Measurements from ENCODE around the gene HOXD11. TPM values are rescaled to one million over a fixed set of nuclear protein-coding genes. Genes with fewer than 3 reads are reported as not detected.

HOXD11 gene
- total and polyA plus RNA-seq, 2 of the 4 experiments (the other 2 are of a cell fraction): not detected

DNA sequence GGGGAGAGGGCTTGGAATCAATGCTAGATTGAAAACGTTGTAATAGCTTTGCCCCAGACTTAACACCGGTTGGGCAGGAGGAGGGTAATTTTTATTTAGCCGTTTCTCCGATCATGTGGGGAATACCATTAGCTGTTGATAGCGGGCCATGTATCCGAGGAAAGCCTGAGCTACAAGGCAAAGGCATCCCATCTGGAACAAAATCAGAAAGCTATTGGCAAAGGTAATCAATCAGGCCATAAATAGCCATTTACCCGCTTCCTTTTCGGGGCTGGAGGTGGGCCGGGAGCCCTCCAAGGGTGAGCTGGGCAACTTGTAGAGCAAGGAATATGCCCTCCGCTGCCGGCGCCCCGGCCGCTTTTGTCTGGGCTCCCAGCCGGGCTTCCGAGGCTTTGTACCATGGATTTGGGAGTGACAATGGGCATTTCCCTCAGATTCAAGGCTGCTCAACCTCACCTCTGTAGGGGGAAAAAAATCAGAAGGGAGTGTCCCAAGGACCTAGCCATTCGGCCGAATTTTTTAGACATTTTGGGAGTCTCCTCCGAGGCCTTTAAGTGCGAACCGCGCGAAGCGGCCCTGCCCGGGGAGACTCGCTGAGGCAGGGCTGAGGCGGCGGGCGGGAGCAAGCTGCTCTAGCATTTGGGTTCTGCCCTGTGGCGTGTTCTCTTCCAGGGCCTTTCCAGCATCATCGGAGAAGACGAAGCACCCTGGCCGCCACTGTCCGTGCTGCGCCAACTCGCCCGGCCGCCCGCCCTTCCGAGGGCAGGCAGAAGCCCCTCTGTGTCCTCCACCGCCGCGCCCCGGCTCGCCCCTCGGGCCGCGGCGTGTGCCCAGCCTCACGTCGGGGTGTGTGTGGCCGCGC lies 14.3 kb downstream of the HOXD11 start:
- H4K8ac ChIP-seq (ENCODE audit: low read depth in 2 of 2, low read length in 2 of 2): no peak overlapping the region
- H3K4me1 ChIP-seq (ENCODE audit: control insufficient read depth, insufficient read depth, low read length): no peaks in the 10 kb centered on the region
- H3K4me2 ChIP-seq (ENCODE audit: low read depth, low read length): no peak overlapping the region
- no peak overlapping the region for H3K56ac ChIP-seq (ENCODE audit: extremely low read depth, insufficient read depth, low read length)
- H2AK9ac ChIP-seq (replicated peaks; ENCODE audit: low read depth, low read length, poor library complexity): peak overlapping the region; percentile 65
- no peak for DNase-seq
- ChIA-PET POLR2A (ENCODE audit: unreplicated experiment) (no interaction called here), CTCF (interaction anchor here (1.5 kb wide), 1 partner anchor 10 kb away, joined by 3 read pairs; no protein-coding TSS in a partner anchor)
- TF ChIP-seq BHLHE40 (IDR thresholded peaks at IDR 0.05; ENCODE audit: low read depth, low read length) (no peak), ELK1 (IDR thresholded peaks at IDR 0.05; ENCODE audit: borderline replicate concordance, low read depth, low read length) (no peak), CEBPB (IDR thresholded peaks at IDR 0.05; ENCODE audit: low read depth, low read length) (no peak), NFE2L2 (IDR thresholded peaks at IDR 0.05; ENCODE audit: low read depth, low read length) (no peak), RAD21 (IDR thresholded peaks at IDR 0.05; ENCODE audit: low read length) (no peak), MXI1 (IDR thresholded peaks at IDR 0.05; ENCODE audit: borderline replicate concordance, low read depth, low read length) (no peak), SMC3 (IDR thresholded peaks at IDR 0.05; ENCODE audit: low read depth, low read length) (no peak)
- no peak overlapping the region for H4K5ac ChIP-seq (ENCODE audit: low read depth, low read length)
- H3K27ac ChIP-seq (ENCODE audit: insufficient read depth, low read length): no peak overlapping the region
- no peak overlapping the region for H2BK20ac ChIP-seq (ENCODE audit: low read depth, low read length)
- H3K14ac ChIP-seq (replicated peaks; ENCODE audit: low read depth, low read length): no peak overlapping the region
- no peaks in the 10 kb centered on the region for H3K9me1 ChIP-seq (ENCODE audit: insufficient read depth, low read length)
- peaks cover 96% of the 10 kb centered on the region for H3K27me3 ChIP-seq (ENCODE audit: control insufficient read depth, insufficient read depth, low read length)
- in situ Hi-C loops (cut with MboI; ENCODE audit: low sequenced_read_pairs): loop anchor here (10.0 kb wide), 2 partner anchors 333 to 1033 kb away; no protein-coding TSS in a partner anchor
- no peak for ATAC-seq (ENCODE audit: low read depth)
- no peak overlapping the region for H2BK15ac ChIP-seq (ENCODE audit: low read depth, low read length)
- 7% methylated on average over 8 of the region's 53 CpGs; no CpG with 5 or more reads in 1 of the 2 experiments for WGBS, 2 experiments (ENCODE audit: extremely low coverage in 2 of 2, insufficient read length in 1 of 2)
- H3K9ac ChIP-seq (ENCODE audit: low read depth, low read length): no peak overlapping the region
- H3K9me3 ChIP-seq (ENCODE audit: control insufficient read depth, insufficient read depth, low read length): peaks cover 13% of the 10 kb centered on the region
- H3K36me3 ChIP-seq (ENCODE audit: control insufficient read depth, insufficient read depth, low read length): no peaks in the 10 kb centered on the region
- H4K91ac ChIP-seq (ENCODE audit: insufficient read depth, low read depth, low read length): no peak overlapping the region
- BruUV-seq (replicated peaks): no TSS peak
- no peak overlapping the region for H3K18ac ChIP-seq (ENCODE audit: low read depth, low read length)
- H2BK5ac ChIP-seq (ENCODE audit: low read depth, low read length, poor library complexity, severe bottlenecking): no peak overlapping the region
- H2AFZ ChIP-seq (replicated peaks; ENCODE audit: low read length, poor library complexity): no peak overlapping the region
- H2BK120ac ChIP-seq (ENCODE audit: low read depth, low read length): no peak overlapping the region
- dilution Hi-C loops (cut with HindIII; ENCODE audit: low sequenced_read_pairs, unreplicated experiment): no loop called here
- H3K23ac ChIP-seq (ENCODE audit: low read depth, low read length): no peak overlapping the region
- no peak overlapping the region for H2AK5ac ChIP-seq (ENCODE audit: low read depth, low read length)
- no peak overlapping the region for H3K4ac ChIP-seq (ENCODE audit: low read depth, low read length)
- H3K79me1 ChIP-seq (ENCODE audit: low read depth in 1 of 2, low read length in 2 of 2): no peaks in the 10 kb centered on the region
- intact Hi-C loops (cut with micrococcal nuclease): no loop called here
- H4K20me1 ChIP-seq (ENCODE audit: insufficient read depth, low read length): no peaks in the 10 kb centered on the region; the same call in 1 of the 2 replicates
- no peak overlapping the region for H3K4me3 ChIP-seq (ENCODE audit: insufficient read depth, low read depth, low read length)
